ENCODE results near the gene TSACC.

DNA sequence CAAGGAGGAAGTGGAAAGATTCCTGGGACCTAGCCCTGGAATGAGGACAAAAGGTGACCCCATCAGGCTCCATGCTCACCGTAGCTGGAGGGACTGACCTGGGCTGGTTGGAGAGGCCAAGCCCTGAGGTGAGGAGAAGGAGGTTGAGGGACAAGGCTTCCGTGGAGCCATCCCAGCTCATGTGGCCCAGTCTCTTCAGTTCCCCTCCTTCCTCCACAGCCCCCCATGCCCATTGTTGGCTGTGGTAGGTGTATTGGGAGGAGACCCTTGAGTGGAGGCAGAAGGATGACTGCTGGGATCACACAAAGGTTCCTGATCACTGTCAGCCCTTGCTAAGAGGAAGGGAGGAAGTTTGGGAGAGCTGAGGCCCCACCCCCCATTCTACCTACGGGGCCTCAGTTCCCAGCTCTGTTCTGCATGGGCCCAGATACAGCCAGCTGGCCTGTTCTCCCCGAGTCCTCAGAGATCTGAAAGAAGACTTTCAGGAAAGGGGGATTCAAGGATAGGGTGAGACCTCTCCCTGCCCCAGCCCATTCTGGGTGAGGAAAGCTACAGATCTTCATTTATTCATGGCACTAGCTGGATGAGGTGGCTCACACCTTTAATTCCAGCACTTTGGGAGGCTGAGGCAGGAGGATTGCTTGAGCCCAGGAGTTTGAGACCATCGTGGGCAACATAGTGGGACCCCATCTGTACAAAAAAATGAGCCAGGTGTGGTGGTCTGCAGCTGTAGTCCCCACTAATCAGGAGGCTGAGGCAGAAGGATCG lies 48.0 kb downstream of the TSACC start:
- TF ChIP-seq MTA2 (IDR thresholded peaks at IDR 0.05; ENCODE audit: low read depth) (no peak), GTF2F1 (IDR thresholded peaks at IDR 0.05; ENCODE audit: low read depth, low read length) (no peak), CREB1 (IDR thresholded peaks at IDR 0.05) (no peak), CREB1 (CRISPR knock-in tag; IDR thresholded peaks at IDR 0.05) (no peak), EZH2 (IDR thresholded peaks at IDR 0.05; ENCODE audit: borderline replicate concordance, low read depth, low read length) (no peak), MYNN (IDR thresholded peaks at IDR 0.05) (no peak), MYNN (CRISPR knock-in tag; IDR thresholded peaks at IDR 0.05) (no peak), FOXK2 (conservative IDR thresholded peaks at IDR 0.05 in 1 of 2, IDR thresholded peaks at IDR 0.05 in 1 of 2; ENCODE audit: low read depth in 2 of 2) (no peak)
- TF ChIP-seq, protein P1, sequence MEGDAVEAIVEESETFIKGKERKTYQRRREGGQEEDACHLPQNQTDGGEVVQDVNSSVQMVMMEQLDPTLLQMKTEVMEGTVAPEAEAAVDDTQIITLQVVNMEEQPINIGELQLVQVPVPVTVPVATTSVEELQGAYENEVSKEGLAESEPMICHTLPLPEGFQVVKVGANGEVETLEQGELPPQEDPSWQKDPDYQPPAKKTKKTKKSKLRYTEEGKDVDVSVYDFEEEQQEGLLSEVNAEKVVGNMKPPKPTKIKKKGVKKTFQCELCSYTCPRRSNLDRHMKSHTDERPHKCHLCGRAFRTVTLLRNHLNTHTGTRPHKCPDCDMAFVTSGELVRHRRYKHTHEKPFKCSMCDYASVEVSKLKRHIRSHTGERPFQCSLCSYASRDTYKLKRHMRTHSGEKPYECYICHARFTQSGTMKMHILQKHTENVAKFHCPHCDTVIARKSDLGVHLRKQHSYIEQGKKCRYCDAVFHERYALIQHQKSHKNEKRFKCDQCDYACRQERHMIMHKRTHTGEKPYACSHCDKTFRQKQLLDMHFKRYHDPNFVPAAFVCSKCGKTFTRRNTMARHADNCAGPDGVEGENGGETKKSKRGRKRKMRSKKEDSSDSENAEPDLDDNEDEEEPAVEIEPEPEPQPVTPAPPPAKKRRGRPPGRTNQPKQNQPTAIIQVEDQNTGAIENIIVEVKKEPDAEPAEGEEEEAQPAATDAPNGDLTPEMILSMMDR (IDR thresholded peaks at IDR 0.05 in 2 of 3, conservative IDR thresholded peaks at IDR 0.05 in 1 of 3; ENCODE audit: insufficient read depth in 2 of 3, low read depth in 1 of 3, low read length in 3 of 3): no peak
- TF ChIP-seq, protein P2, sequence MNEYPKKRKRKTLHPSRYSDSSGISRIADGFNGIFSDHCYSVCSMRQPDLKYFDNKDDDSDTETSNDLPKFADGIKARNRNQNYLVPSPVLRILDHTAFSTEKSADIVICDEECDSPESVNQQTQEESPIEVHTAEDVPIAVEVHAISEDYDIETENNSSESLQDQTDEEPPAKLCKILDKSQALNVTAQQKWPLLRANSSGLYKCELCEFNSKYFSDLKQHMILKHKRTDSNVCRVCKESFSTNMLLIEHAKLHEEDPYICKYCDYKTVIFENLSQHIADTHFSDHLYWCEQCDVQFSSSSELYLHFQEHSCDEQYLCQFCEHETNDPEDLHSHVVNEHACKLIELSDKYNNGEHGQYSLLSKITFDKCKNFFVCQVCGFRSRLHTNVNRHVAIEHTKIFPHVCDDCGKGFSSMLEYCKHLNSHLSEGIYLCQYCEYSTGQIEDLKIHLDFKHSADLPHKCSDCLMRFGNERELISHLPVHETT (CRISPR knock-in tag; conservative IDR thresholded peaks at IDR 0.05 in 1 of 2, IDR thresholded peaks at IDR 0.05 in 1 of 2): no peak

Data from K562 (cell line).